Stomach (tissue), 9 donors: Measurements from ENCODE around the gene SCN1A. TPM values are rescaled to one million over a fixed set of nuclear protein-coding genes. Genes with fewer than 3 reads are reported as not detected.

Experiments
- DNase-seq, 2 donors: peaks; one replicate each; pipeline versions ENCODE4 v3.0.0 to v3.0.0-alpha.2; 2013 to 2019
- H3K27ac ChIP-seq, 5 donors: fragments of 200-600 bp in 4 of 5; sonication (generic) in 4 of 5; one replicate each; pipeline ENCODE4 v1.5.1; 2013 to 2019; ENCODE audit warnings: mild to moderate bottlenecking in 1 of 5, moderate library complexity in 1 of 5
- H3K27me3 ChIP-seq, 3 donors: fragments of 200-600 bp; sonication (generic); one replicate each; pipeline ENCODE4 v1.5.1; 2017 to 2019; ENCODE audit warnings: mixed run types in 1 of 3
- H3K36me3 ChIP-seq, 4 donors: fragments of 200-600 bp; sonication (generic); 1 replicate in 3 of 4; 2 replicates in 1 of 4; pipeline ENCODE4 v1.5.1; 2016 to 2019
- H3K4me1 ChIP-seq, 4 donors: fragments of 200-600 bp; sonication (generic); one replicate each; pipeline ENCODE4 v1.5.1; 2016 to 2019
- H3K4me3 ChIP-seq, 4 donors: fragments of 200-600 bp; sonication (generic) in 3 of 4; one replicate each; pipeline ENCODE4 v1.5.1; 2016 to 2019; ENCODE audit warnings: mild to moderate bottlenecking in 1 of 4
- H3K9me3 ChIP-seq, 4 donors: fragments of 200-600 bp; sonication (generic); one replicate each; pipeline ENCODE4 v1.5.1; 2016 to 2019
- CTCF ChIP-seq, 7 experiments: fragments of 450-650 bp in 4 of 7; fragments of 200-600 bp in 3 of 7; sonication (generic) in 3 of 7; IDR thresholded peaks; one replicate each; pipeline ENCODE4 v1.5.1; 2016 to 2019; ENCODE audit warnings: antibody characterized with exemption in 7 of 7, control low read depth in 2 of 7, mild to moderate bottlenecking in 1 of 7
- EP300 ChIP-seq: sonication (generic); formaldehyde crosslinking; IDR thresholded peaks from one replicate; pipeline ENCODE4 v1.6.1; 2017; ENCODE audit warnings: antibody characterized with exemption
- POLR2A ChIP-seq, 4 donors: fragments of 450-650 bp; IDR thresholded peaks; one replicate each; pipeline ENCODE4 v1.6.1; 2016; ENCODE audit warnings: antibody characterized with exemption in 4 of 4, control low read depth in 2 of 4, mild to moderate bottlenecking in 1 of 4, moderate library complexity in 1 of 4
- POLR2AphosphoS5 ChIP-seq, 3 donors: sonication (generic); formaldehyde crosslinking; IDR thresholded peaks; one replicate each; pipeline ENCODE4 v1.6.1; 2016; ENCODE audit warnings: antibody characterized with exemption in 3 of 3
- WGBS, 5 donors: extraction: QIAGEN DNeasy Blood & Tissue Kit in 3 of 5; methylation state at CpG; one replicate each; pipeline versions ENCODE4 v1.1.5 to v1.1.7; 2013 to 2018; 5-methylcytosine and 5-hydroxymethylcytosine counted together
- intact Hi-C: fragments of 100-400 bp; cut with DNase I; formaldehyde crosslinking; loops from one replicate; pipeline ENCODE4 v1.15.1; 2023; ENCODE audit warnings: low total_unique reads
- polyA plus RNA-seq, 3 donors: library from polyadenylated mRNA; stranded (reverse); fragments of 200-250 nt; gene quantifications; one replicate each; pipeline ENCODE4 v1.2.3, GENCODE V29; 2013
- total RNA-seq, 5 donors: library from RNA; depleted of rRNA; stranded (reverse); fragments of >200 nt; gene quantifications; one replicate each; pipeline versions ENCODE4 v1.1.0 to v1.2.3, GENCODE V29; 2014 to 2016
- donor health status: healthy with polysubstance abuse.
- donor health status: Bipolar disorder and iron deficiency.
- donor health status: healthy.

SCN1A gene
- total and polyA plus RNA-seq, 8 donors = under 0.01 to 1.5 TPM; not detected in 6

- intact Hi-C loops = no loop called here
- DNase-seq = no peak
- no peak for TF ChIP-seq CTCF (IDR thresholded peaks at IDR 0.05)
- TF ChIP-seq EP300 = no peak
- no peak for TF ChIP-seq POLR2A (IDR thresholded peaks at IDR 0.05)
- no peak for TF ChIP-seq POLR2AphosphoS5 (IDR thresholded peaks at IDR 0.05)
- WGBS, 5 donors = 34 to 65% (median 56%) methylated on average over 5 of the region's 5 CpGs
- Histone ChIP-seq H3K9me3 (no peaks in the 10 kb centered on the region), H3K27ac (no peak overlapping the region), H3K36me3 (no peaks in the 10 kb centered on the region), H3K27me3 (no peaks in the 10 kb centered on the region), H3K4me1 (no peaks in the 10 kb centered on the region), H3K4me3 (no peak overlapping the region)
Measured at GRCh38 chr2:166090908-166091307, 36.9 kb downstream of the SCN1A start.

- Histone ChIP-seq H3K4me3 (no peak overlapping the region), H3K9me3 (no peaks in the 10 kb centered on the region), H3K4me1 (no peaks in the 10 kb centered on the region), H3K27ac (no peak overlapping the region), H3K27me3 (no peaks in the 10 kb centered on the region), H3K36me3 (no peaks in the 10 kb centered on the region)
- TF ChIP-seq EP300 (no peak), POLR2A (IDR thresholded peaks at IDR 0.05) (no peak), POLR2AphosphoS5 (IDR thresholded peaks at IDR 0.05) (no peak)
- DNase-seq = no peak
- intact Hi-C loops = no loop called here
- 80 to 87% (median 85%) methylated on average over 2 of the region's 2 CpGs for WGBS, 5 donors
Measured at GRCh38 chr2:166090346-166090745, 37.5 kb downstream of the SCN1A start.

- no peak for TF ChIP-seq CTCF (IDR thresholded peaks at IDR 0.05)
Measured at GRCh38 chr2:166088634-166089033, 39.2 kb downstream of the SCN1A start.

GRCh38 chr2:166084301-166084700 lies 43.5 kb downstream of the SCN1A start:
- no peak for TF ChIP-seq POLR2AphosphoS5 (IDR thresholded peaks at IDR 0.05)
- no peak for TF ChIP-seq CTCF (IDR thresholded peaks at IDR 0.05)
- TF ChIP-seq POLR2A (IDR thresholded peaks at IDR 0.05) = no peak
- TF ChIP-seq EP300 = no peak
- Histone ChIP-seq H3K27ac (no peak overlapping the region), H3K4me3 (no peak overlapping the region), H3K9me3 (no peaks in the 10 kb centered on the region), H3K4me1 (no peaks in the 10 kb centered on the region), H3K27me3 (no peaks in the 10 kb centered on the region), H3K36me3 (no peaks in the 10 kb centered on the region)
- intact Hi-C loops = no loop called here
- DNase-seq = no peak

More at GRCh38 chr2:166088634-166089033, 39.2 kb downstream of the SCN1A start:
- H3K36me3 ChIP-seq = no peaks in the 10 kb centered on the region
- 75 to 89% (median 85%) methylated on average over 3 of the region's 3 CpGs for WGBS, 5 donors
- DNase-seq = no peak
- H3K4me1 ChIP-seq = no peaks in the 10 kb centered on the region
- no peaks in the 10 kb centered on the region for H3K27me3 ChIP-seq
- intact Hi-C loops = no loop called here
- no peaks in the 10 kb centered on the region for H3K9me3 ChIP-seq
- H3K27ac ChIP-seq = no peak overlapping the region
- no peak overlapping the region for H3K4me3 ChIP-seq

GRCh38 chr2:166082736-166083135 lies 45.1 kb downstream of the SCN1A start:
- intact Hi-C loops = no loop called here
- Histone ChIP-seq H3K36me3 (no peaks in the 10 kb centered on the region), H3K27ac (no peak overlapping the region), H3K4me1 (no peaks in the 10 kb centered on the region), H3K27me3 (no peaks in the 10 kb centered on the region), H3K9me3 (no peaks in the 10 kb centered on the region), H3K4me3 (no peak overlapping the region)
- TF ChIP-seq POLR2AphosphoS5 (IDR thresholded peaks at IDR 0.05) (no peak), POLR2A (IDR thresholded peaks at IDR 0.05) (no peak), CTCF (IDR thresholded peaks at IDR 0.05) (no peak), EP300 (no peak)
- WGBS, 5 donors = 45 to 61% (median 53%) methylated on average over 2 of the region's 2 CpGs
- DNase-seq = no peak
